ENCODE data around the gene SMAD3.
"Not testable (repeated sequence)": the region's sequence is repeated elsewhere in the genome, so short reads cannot be mapped to it uniquely, and the experiment has no call there.

SMAD3 gene

DNA sequence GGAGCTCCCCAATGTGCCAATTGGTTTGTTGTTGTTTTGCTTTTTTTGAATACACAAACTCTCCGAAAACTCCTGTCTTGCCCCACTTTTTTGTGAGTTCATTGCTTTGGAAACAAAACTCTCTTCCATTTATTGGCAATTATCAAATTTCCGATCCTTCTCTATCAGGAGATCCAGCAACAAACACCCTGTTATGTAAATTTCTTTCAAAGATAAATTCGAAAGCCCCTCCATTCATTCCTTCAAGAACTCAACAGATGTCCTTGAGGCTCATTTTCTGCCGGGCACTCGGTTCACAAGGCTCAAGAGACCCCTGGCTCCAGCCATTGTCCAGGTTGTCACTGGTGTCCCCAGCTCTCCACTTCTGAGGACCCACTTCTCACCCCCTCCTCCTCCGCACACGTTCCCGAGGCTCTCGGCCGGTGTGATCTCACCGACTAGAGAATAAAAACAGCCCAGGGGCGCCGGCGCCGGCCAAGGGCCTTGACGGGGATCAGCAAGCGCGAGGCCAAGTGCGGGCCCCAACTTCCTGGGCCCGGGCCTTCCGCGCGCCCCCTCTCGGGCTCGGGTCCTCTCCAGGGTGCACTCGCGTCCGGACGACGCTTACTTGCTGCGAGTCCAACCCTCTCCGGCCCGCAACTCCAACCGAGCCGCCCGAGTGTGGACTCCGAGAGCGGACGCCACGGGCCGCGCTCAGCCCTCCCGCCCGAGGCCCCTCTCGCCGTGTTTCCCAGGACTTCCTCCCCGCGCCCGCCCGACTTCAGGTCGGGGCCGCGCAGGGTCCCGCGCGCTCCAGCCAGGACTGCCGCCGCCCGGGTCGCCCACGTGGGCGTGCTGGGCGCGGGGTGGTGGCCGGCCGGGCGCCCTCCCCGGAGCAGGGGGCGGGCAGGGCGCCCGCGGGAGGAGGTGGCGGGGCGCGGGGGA, 533 bp upstream of the SMAD3 start:
- peak in 1 of 2 experiments; percentile 63 for DNase-seq

DNA sequence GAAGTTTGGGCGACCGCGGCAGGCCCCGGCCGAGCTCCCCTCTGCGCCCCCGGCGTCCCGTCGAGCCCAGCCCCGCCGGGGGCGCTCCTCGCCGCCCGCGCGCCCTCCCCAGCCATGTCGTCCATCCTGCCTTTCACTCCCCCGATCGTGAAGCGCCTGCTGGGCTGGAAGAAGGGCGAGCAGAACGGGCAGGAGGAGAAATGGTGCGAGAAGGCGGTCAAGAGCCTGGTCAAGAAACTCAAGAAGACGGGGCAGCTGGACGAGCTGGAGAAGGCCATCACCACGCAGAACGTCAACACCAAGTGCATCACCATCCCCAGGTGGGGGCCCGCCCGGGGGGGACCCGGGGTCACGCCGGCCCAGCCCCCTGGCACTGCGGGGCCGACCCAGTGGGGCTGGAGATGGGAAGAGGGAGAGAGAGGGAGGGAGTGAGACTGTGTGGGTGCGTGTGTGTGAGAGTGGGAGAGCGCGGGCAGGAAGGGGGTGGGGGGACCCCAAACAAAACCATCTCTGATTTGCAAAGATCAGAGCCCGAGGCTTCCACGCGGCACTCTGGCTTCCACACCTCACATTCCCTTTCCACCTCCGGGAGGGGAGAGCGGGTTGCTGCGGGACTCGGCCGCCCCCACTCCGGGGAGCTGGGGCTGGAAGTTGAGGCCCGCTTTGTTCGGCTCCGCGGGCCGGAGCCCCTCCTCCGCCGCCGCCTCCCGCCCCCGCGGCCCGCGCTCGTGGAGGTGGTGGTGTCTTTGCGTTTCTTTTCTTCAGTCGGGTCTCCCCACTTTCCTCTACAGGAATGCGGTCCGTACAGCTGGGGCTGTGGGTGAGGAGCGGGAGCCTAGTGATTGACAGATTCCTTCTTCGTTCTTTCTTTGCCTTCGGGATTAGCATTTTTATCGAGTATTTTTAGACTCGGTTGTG, 898 bp downstream of the SMAD3 start:
- DNase-seq = no peak

DNA sequence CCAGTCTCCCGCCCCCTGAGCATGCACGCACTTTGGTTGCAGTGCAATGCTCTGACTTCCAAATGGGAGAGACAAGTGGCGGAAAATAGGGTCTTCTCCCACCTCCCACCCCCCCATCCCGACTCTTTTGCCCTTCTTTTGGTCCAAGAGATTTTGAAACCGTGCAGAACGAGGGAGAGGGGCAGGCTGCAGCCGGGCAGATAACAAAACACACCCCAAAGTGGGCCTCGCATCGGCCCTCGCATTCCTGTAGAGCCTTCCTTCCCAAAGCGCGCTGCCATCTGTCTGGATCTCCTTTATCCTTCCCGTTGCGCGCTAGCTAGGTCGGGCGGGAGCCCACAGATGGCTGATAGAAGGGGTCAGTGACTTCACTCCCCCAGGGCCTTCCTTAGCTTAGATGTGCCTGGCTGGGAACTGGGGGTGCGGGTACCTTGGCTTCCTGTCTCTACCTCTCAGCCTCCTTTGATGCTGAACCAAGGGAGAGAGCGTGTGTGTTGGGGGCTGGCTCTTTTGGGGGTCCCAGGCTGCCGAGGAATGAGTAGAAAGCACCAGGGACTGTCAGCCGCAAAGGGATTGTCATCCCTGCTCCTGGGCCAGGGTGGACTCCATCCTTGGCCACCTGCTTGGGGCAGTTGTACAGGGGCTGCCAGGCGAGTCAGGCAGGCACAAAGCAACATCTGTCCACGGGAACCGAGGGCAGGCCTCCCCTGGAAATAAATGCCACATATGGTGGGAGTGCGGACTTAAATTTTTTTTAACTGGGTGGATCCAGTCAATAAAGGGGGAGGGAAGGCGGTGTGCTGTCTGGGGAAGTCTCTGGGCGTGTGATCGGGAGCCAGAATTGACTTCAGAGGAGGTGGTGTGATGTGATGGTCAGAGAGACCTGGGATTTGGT, 1.8 kb downstream of the SMAD3 start:
- no peak for DNase-seq

DNA sequence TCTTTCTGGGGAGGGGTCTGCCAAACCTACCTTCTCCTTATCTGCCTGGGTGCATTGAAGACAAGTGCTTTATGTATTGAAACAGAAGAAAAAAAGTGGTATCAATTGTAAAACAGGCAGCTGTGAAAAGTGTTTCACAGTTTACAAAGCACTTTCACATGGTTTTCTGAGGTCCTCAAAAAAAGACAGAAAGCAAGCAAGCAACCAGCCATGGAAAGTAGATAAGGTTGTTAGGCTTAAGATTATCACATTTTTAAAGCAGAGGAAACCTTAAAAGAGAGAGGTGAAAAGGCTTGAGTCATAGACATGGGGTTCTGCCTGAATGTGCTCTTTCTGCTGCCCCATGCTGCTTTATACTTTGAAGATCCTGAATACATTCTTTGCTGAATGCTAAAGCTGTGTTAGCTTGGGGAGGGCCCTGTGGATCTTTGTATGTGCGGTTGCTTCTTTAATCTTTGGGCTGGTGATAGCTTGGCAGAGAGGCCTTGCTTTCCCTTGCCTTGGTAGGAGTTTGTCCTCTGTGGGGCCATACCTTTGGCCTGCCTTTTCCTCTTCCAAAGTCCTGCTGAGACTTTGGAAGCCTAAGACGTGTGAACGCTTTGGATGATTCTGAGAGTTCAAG, 2.6 kb downstream of the SMAD3 start:
- DNase-seq = no peak

DNA sequence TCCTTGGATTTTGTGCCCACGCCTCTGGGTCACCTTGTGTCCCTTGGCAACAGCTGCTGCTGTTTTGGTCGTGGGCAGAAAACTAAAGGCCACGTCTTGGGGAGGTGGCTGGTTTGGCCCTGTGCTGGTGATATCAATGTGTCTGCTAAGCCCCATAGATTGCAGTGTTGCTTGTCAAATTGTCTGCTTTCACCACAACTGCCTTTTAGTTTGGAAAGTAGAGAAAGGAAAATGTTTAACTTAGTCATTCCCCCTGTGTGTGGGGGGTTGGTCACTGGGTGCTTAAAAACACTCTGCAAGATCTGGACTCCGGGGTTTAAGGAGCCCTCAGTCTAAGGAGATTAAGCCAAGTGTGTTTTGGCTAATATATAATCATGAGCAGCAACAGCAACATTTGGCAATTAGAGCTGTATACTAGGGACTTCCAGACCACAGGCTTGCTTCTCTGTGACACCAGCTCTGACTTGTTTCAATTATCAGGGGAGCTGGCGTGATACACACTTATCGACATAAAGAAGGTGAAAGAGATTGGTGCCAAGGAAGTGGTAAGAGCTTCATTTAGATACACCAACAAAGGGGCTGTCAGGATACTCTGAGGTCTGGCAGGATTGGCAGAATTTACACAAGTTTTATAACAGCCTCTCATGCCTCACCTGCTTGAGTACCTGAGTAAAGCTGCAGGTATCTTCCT, 3.5 kb downstream of the SMAD3 start:
- DNase-seq = no peak

DNA sequence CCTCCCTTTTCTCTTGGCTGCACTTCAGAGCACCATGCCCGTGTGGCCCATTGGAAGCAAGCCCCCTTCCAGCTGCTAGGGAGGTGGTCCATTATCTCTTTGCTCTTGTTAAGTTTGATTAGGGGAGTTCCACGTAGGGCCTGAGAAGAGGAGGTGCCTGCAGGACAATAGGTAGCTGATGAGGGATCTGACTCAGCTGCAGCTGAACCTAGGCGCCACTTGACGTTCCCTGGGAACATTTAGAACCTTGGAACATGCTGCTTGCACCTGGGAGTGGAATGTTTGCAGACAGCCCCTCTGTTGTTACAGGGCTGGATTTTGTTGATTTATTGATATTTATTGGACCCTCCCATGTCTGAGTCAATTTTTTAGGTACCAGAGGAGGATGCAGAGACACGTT, 4.7 kb downstream of the SMAD3 start:
- DNase-seq = no peak

DNA sequence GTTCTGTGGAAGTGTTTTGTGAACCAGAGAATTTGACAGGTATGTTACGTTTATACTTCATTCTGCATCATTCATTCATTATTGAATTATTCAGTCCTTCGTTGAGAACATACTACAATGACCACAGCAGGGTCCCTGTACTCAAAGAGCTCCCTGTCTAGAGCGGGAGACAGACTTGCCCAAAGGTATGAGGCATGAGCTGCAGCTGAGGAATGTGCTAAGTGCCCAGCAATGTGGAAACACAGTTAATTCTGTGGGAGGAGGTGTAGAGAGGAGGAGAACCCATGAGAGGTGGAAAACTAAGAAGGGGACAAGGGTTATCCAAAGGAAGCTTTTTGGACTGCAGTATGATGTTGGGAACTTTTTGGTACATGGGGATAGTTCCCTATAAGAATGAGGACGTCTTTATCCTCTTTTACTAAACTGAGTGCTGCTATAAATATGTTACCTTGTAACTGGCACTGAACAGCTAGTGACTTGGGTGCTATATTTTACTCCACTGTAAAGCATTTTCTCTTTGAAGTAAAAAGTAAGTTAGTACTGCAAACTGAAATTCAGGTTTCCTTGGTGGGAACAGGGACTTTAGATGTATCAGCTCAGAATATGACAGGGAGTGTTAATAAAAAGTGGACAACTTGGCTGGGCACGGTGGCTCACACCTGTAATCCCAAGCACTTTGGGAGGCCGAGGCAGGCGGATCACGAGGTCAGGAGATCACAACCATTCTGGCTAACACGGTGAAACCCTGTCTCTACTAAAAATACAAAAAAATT, 5.7 kb downstream of the SMAD3 start:
- DNase-seq = no peak

DNA sequence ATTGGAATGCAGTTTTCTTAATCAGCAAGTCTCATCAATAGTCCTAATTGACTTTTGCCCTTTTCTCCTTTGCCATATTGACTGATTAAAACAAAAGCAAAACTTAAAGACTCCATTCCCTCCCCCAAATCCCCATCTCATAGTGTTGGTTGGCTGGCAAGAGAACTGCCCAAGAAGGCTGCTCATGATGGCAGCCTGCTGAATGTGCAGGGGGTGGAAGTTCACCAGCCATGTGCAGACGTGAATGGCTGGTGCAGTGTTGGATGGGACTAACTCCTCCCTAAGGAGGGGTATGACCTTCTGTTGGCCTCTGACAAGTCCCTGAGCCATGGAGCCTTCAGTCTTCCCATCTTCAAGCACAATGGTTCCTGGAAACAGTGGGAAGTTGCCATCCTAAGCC, 7.0 kb downstream of the SMAD3 start:
- DNase-seq = no peak

DNA sequence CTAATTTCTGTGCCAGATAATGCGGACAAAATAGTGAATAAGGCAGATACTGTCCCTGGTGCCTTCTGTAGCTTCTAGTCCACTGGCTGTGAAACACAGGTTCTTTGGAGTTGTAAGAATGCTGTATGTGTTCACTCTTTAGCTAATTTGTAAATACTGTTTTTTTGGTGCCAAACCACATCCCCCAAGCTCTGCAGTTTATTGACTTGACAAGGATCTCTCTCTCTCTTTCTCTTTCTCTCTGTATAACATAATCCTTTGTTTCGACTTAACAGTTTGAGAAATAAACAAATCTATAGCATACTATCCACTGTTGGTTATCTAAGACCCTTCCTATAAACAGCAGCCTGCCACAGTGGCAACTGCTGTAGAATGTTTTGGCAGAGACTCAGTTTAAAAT, 7.6 kb downstream of the SMAD3 start:
- no peak for DNase-seq

DNA sequence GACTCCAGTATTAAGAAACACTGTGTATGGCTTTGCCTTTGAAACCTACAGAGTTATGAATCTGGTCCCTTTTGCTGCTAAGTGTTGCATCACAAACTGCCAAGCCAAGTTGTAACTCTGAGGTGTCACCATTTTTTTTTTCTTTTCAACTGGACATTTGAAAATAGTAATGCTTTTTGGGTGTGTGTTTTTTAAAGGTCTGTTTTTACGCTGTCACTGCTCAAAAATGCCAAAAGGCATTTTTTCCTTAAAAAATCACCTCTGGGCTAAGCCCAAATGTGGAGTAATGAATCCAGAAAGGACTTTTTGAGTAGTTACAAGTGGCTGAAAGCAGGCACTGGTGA, 9.5 kb downstream of the SMAD3 start:
- DNase-seq = no peak

DNA sequence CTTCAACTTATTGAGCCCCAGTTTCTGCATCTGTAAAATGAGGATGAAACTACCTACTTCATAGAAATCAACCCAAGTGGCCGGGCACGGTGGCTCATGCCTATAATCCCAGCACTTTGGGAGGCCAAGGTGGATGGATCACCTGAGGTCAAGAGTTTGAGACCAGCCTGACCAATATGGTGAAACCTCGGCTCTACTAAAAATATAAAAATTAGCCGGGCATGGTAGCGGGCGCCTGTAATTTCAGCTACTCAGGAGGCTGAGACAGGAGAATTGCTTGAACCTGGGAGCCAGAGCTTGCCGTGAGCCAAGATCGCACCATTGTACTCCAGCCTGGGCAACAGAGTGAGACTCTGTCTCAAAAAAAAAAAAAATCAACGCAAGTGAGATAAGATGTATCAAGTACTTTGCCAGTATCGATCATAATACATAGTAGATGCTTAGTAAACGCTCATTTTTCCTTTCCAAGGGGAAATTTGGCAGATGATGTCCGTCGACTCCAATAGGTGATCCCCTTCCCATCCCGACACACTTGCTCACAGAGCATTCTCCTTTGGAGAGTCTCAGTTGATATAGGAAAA, 10.2 kb downstream of the SMAD3 start:
- not testable (repeated sequence) for DNase-seq

DNA sequence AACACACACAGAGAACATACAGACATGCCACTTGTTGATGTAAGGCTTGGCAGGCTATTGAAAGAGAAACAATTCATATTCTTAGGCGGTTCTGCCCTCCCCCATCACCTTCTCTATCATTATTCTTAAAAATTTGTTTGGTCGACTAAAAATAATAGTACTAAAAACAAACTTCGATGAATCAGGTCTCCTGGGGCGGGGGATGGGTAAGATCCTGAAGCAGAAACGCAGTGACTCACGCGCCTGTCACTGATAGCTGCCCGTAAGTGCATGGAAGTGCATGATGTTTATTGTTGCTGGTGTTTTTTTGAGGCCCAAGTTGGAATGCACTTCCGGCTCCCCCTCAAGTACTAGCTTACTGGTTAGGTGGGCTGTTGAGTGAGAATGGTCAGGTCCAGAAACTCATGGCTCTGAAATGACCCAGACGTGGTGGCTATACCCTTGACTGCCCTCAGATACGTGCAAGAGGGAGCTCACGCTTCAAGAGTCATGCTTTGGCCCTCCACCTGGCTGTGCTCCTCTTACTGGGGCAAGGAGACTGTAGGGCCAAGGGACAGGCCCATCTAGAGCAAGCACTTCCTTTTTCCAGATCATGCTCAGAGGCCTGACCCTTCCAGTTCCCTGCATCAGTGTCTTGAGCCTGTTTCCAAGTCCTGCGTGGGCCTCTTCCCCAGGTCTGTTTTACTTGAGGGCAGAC, 10.9 kb downstream of the SMAD3 start:
- no peak for DNase-seq

DNA sequence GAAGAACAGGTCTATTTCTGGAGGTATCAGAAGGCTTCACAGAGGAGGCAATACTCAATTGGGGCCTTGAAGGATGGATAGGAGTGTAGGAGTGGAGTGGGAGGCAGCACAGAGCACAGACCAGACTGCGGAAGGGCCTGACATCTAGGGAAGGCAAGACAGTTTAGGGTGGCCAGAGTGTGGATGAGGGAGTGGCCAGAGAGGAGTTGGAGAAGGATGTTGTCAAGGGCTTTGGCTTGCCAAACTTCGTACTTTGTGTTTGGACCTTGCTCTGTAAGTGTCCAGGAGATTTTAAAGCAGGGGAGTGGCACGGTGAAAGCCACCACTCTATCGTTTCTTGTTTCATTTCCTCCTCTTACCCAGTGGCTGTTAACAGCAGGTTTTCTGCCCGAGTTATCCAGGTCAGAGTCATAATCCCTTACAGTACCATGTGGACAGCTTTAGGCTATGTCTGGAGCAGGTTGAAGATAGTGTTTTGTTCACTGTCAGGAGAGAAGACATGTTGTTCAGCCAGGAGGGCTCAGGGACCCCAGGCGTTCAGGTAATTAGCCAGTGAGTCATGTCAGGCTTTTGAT, 12.3 kb downstream of the SMAD3 start:
- DNase-seq = no peak

DNA sequence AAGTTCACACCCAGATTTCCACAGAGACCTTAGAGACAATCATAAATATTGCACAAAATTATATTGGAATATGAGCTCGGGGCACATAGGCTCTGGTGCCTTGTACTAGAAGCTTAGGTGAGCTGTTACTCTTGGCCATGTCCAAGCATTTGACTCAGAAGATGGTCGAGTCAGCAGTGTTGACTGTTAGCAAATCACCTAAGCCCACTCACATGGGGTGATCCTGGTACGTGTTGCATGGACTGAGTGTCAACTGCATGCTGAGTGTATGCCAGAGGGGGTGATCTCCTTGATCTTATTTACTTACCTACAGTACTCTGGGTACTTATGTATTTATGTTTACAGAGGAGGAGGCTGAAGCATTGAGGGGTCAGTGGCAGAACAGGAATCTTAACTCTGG, 14.0 kb downstream of the SMAD3 start:
- no peak for DNase-seq

DNA sequence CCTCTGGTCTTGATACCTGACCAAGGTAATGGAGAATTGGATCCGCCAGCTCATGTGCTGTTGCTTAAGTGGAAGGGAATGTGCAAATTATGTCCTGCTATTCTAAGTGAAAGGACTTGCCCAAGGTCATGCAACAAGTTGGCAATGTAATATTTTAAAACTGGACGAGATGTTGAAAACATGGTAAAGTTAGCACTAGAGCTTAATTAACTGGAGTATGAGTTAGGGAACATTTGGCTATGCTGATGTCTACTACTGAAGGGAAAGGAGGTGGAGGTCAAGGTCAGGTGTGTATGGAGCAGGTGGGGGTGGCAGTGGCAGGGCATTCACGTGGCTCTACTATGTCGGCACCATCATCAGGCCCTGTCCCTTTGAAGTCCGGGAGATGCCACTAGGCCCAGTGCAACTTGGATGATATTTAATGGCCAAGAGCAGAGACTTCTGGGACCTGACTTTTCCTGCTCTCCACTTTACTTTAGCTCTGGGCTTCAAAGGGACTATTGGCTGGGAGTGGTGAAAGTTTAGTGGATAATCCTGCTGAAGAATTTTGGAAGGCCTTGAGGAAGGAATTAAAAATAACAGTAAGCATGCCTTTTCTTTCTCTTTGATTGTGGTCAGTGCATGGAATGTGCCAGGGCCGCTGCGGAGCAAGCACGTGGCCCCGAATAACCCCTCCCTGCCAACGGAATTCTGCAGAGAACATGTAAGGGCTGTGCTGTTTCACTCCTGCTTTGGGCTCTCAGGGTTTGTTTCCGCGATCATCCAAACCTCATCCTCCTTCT, 14.9 kb downstream of the SMAD3 start:
- no peak for DNase-seq

DNA sequence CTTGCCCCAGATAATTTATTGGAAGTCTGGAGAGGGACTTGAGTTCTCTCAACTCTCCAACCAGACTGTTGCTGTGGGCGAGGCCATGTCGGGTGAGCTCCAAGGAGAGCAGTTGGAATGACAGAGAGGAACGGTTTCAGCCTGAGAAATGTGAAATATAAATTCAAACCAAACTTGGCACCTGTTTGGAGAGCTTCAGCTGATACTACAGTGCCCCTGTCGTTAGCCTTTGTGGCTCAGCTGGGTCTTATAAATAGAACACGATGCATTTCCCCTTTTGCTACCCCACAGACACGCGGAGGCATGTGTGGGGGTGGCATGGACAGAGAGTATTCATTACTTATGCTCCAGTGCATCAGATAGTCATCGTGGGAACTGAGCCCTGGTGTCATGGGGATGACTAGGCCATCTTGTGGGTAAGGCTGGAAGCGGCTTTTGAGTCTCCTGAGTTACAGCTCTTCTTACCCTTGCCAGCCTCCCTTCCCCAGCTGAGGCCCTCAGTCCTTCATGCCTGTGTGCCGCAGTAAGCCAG, 15.6 kb downstream of the SMAD3 start:
- DNase-seq = peak; percentile 88 to 92

DNA sequence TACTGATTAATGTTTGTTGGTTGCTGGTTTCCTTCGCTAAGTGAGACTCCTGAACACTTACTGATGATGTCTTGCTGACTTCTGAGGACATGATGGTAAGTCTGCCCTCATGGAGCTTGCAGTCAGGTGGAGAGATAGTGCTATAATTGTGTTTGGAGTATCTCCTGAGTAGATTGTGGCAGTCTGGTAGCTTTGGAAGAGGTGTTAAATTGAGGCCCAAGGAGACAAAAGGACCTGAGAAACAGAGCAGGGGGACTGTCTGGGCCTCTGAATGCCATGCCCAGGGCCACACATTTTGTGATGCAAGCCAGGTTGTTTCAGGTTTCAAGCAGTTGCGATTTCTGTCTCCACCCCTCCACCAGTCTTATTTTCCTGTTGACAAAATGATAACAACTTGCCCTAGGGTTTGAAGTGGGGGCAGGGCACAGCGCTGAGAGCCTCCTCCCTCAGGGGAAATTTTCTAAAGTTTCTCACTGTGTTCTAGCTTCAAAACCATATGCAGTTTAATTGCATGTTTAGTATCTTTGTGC, 16.7 kb downstream of the SMAD3 start:
- no peak for DNase-seq

DNA sequence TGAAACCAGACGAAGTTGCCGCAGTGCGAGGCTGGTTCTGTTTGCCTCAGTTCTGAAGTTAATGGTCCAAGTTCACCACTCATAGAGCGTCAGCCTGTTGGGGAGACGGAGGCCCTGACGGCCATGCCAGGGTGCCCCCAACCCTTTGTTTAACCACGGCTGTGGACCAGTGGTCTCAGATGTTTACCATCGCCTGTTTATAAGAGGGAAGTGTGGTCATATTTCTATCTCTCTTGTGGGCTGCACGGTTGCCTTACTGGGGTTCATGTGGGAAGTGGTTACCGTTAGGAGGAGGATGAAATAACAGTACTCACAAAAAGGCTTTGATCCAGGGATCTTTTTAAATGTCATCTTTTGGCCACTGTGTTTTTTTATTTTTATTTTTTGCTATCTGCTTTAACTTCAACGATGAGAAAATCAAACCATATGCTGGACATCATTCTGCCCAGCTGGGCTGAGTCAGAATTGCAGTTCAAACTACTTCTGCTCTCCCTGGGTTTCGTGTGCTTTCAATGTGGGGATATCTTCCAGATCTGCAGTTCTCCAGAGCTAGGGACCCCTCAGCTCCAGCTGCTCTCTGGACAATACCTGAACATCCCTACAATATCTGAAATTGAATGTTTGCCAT, 17.8 kb downstream of the SMAD3 start:
- DNase-seq = no peak
